ENCODE data around the gene OGDH. TPM values are rescaled to one million over a fixed set of nuclear protein-coding genes. Genes with fewer than 3 reads are reported as not detected.
"Not testable (repeated sequence)": the region's sequence is repeated elsewhere in the genome, so short reads cannot be mapped to it uniquely, and the experiment has no call there.

OGDH gene
- total RNA-seq: 10 to 100 TPM; 45.7 to 67.5 (median 46.2) TPM

DNA sequence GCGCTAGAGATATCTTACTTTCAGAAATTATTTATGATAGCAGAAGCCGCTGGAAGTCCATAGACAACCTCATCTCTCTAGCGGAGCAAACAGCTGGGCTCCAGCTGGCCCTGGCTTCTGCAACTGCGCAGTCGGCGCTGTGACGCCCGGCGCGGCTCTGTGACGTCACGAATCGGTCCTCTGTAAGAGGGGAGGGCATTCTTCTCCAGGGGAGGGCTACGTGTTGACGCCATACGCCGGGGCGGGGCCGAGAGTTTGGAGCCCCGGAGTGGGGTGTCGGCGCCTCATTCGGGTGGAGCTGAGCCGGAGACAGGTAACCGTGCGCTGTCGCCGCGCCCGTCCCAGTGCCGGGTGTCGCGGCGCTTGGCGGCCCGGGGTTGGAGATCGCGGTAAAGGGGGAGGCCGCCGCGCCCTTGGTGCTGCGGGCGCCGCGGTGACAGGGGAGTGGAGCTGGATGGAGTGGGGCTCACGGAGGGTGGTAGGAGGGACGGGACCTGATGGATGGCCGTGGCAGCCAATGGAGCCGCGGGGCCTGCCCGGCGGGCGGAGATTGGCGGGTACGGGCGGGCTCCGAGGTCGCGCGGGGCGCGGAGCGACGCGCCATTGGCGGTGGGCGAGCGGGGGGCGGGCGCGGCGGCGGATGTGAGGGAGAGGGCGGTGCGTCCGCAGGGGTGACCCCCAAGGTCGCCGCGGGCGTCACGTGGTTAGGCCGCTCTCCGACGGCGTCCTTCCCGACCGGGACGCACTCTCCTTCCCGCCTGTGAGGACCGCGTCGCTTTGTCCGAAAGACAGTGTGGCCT is at the start of gene OGDH:
Gene OGDH, plus strand, starts transcription at position 287 of the 800 bp plus-strand sequence. CDS start 17,717 bp downstream, outside the sequence.
- H3K4me1 ChIP-seq: no peaks in the 10 kb centered on the region
- TF ChIP-seq POLR2AphosphoS5 (IDR thresholded peaks at IDR 0.05): peak; percentile 94 to 95 (median 94)
- TF ChIP-seq, protein P1, sequence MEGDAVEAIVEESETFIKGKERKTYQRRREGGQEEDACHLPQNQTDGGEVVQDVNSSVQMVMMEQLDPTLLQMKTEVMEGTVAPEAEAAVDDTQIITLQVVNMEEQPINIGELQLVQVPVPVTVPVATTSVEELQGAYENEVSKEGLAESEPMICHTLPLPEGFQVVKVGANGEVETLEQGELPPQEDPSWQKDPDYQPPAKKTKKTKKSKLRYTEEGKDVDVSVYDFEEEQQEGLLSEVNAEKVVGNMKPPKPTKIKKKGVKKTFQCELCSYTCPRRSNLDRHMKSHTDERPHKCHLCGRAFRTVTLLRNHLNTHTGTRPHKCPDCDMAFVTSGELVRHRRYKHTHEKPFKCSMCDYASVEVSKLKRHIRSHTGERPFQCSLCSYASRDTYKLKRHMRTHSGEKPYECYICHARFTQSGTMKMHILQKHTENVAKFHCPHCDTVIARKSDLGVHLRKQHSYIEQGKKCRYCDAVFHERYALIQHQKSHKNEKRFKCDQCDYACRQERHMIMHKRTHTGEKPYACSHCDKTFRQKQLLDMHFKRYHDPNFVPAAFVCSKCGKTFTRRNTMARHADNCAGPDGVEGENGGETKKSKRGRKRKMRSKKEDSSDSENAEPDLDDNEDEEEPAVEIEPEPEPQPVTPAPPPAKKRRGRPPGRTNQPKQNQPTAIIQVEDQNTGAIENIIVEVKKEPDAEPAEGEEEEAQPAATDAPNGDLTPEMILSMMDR (IDR thresholded peaks at IDR 0.05): no peak
- peak; percentile 85 for TF ChIP-seq POLR2A (IDR thresholded peaks at IDR 0.05)
- no peaks in the 10 kb centered on the region for H3K27me3 ChIP-seq
- H3K4me3 ChIP-seq: peak within 1 kb of the TSS; percentile 75 to 88 (median 83)
- H3K36me3 ChIP-seq: no peaks in the 10 kb centered on the region
- intact Hi-C loops (cut with DNase I; ENCODE audit: low total_unique reads): no loop called here
- DNase-seq (ENCODE audit: low spot score in 2 of 2): peak; percentile 98 to 99
- no peaks in the 10 kb centered on the region for H3K9me3 ChIP-seq
- H3K27ac ChIP-seq: peak within 1 kb of the TSS; percentile 98

DNA sequence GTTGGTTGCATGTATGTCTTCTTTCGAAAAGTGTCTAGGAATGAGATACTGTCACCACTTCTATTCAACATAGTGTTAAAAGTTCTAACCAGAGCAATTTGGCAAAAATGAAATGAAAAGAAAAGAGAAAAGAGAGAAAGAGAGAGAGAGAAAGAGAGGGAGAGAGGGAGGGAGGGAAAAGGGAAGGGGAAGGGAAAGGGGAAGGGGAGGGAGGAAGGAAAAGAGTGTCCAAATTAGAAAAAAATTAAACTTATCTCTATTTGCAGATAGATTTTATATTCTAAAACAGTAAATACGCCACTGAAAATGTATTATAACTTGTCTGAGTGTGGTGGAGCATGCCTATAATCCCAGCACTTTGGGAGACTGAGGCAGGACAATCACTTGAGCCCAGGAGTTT is 48.9 kb upstream of the OGDH start:
- no peaks in the 10 kb centered on the region for H3K4me1 ChIP-seq
- TF ChIP-seq, protein P1 (IDR thresholded peaks at IDR 0.05): no peak
- no peak for TF ChIP-seq POLR2AphosphoS5 (IDR thresholded peaks at IDR 0.05)
- no peak for TF ChIP-seq POLR2A (IDR thresholded peaks at IDR 0.05)
- H3K4me3 ChIP-seq: no peak overlapping the region
- H3K27me3 ChIP-seq: no peaks in the 10 kb centered on the region
- no peak overlapping the region for H3K27ac ChIP-seq
- no peaks in the 10 kb centered on the region for H3K36me3 ChIP-seq
- H3K9me3 ChIP-seq: no peaks in the 10 kb centered on the region
- DNase-seq (ENCODE audit: low spot score in 2 of 2): no peak
- intact Hi-C loops (cut with DNase I; ENCODE audit: low total_unique reads): no loop called here

DNA sequence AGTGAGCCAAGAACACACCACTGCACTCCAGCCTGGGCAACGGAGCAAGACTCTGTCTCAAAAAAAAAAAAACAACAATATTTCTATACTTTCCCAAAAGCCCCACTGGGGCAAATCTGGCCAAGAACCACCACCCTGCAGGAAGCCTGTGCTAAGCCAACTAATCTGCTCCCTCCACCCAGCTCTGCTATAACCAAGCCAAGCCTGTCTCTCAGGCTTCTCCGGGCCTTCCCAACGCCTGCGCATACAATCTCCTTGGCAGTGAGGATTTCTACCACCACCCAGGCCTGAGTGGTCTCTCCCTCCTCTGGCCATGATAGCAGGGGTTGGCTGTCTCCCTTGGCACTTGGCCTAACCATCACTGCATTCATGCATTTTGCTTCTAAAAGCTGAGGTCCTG is 46.9 kb upstream of the OGDH start:
- TF ChIP-seq POLR2AphosphoS5 (IDR thresholded peaks at IDR 0.05): no peak
- TF ChIP-seq POLR2A (IDR thresholded peaks at IDR 0.05): no peak
- TF ChIP-seq, protein P1 (IDR thresholded peaks at IDR 0.05): no peak
- no peaks in the 10 kb centered on the region for H3K9me3 ChIP-seq
- H3K27me3 ChIP-seq: no peaks in the 10 kb centered on the region
- H3K36me3 ChIP-seq: no peaks in the 10 kb centered on the region
- intact Hi-C loops (cut with DNase I; ENCODE audit: low total_unique reads): no loop called here
- no peak overlapping the region for H3K4me3 ChIP-seq
- DNase-seq (ENCODE audit: low spot score in 2 of 2): no peak
- H3K4me1 ChIP-seq: no peaks in the 10 kb centered on the region
- H3K27ac ChIP-seq: no peak overlapping the region

DNA sequence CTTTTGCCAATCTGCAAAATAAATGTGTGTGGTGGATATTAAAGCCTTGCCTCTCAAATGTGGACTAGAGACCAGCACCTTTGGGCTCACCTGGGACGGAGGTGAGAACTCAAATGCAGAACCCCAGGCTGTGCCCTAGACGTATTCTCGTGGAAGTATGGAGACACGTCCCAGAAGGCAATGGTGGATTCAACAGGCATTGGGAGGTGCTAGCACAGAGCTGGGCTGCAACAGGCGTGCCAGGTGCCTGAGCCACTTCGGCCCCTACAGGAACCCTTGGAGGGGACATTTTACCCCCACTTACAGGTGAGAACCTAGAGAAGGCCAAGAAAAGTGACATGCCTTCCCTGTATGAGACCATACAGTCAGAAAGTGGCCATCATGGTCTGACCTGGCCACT is 44.9 kb upstream of the OGDH start:
- H3K27ac ChIP-seq: no peak overlapping the region
- no peaks in the 10 kb centered on the region for H3K9me3 ChIP-seq
- H3K36me3 ChIP-seq: no peaks in the 10 kb centered on the region
- intact Hi-C loops (cut with DNase I; ENCODE audit: low total_unique reads): loop anchor here (10.0 kb wide), 1 partner anchor 1083 kb away; no protein-coding TSS in a partner anchor
- no peaks in the 10 kb centered on the region for H3K4me1 ChIP-seq
- no peaks in the 10 kb centered on the region for H3K27me3 ChIP-seq
- DNase-seq (ENCODE audit: low spot score in 2 of 2): no peak
- no peak overlapping the region for H3K4me3 ChIP-seq
- no peak for TF ChIP-seq POLR2AphosphoS5 (IDR thresholded peaks at IDR 0.05)

DNA sequence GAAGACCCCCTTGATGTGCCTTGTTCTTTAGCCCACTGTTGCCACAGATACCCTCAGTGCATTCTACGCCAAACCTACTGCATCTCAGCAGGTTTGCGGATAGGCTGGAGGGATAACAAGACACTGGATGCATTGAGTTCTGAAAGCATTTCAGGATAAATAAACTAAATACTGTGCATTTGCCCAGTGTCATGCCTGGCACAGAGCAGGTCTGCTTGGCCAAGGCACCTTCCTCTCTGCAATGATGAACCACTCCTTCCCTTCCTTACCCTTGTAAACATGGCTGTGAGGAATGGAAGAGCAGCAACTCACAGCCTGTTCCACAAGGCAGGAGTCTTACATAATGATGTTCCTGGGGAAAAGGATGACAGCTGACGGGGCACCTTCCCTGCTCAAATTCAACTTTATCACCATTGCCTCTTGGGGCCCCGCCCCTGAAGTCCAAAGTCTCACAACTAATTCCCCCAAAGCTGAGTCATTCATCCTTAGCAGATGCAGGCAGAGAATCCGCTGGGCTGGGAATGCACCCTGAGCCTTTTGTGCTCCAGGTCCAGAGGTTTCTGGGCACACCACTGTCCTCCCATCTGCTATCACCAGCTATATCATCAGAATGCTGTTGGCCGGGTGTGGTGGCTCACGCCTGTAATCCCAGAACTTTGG is 44.3 kb upstream of the OGDH start:
- H3K27me3 ChIP-seq: no peaks in the 10 kb centered on the region
- H3K4me1 ChIP-seq: no peaks in the 10 kb centered on the region
- intact Hi-C loops (cut with DNase I; ENCODE audit: low total_unique reads): loop anchor here (10.0 kb wide), 1 partner anchor 1083 kb away; no protein-coding TSS in a partner anchor
- H3K9me3 ChIP-seq: no peaks in the 10 kb centered on the region
- TF ChIP-seq, protein P1 (IDR thresholded peaks at IDR 0.05): no peak
- TF ChIP-seq POLR2AphosphoS5 (IDR thresholded peaks at IDR 0.05) (no peak), POLR2A (IDR thresholded peaks at IDR 0.05) (no peak)
- no peaks in the 10 kb centered on the region for H3K36me3 ChIP-seq
- DNase-seq (ENCODE audit: low spot score in 2 of 2): no peak
- H3K4me3 ChIP-seq: no peak overlapping the region
- H3K27ac ChIP-seq: no peak overlapping the region

DNA sequence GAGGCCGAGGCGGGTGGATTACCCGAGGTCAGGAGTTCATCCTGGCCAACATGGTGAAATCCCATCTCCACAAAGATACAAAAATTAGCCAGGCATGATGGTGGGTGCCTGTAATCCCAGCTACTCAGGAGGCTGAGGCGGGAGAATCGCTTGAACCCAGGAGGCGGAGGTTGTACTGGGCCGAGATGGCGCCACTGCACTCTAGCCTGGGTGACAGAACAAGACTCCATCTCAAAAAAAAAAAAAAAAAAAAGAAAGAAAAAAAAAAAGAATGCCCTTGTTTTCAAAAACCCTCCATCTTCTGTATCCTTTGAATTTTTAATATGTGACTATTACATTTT is 43.8 kb upstream of the OGDH start:
- DNase-seq (ENCODE audit: low spot score in 2 of 2); H3K4me1 ChIP-seq; H3K9me3 ChIP-seq; H3K36me3 ChIP-seq; H3K27me3 ChIP-seq; H3K4me3 ChIP-seq; H3K27ac ChIP-seq: not testable (repeated sequence)
- intact Hi-C loops (cut with DNase I; ENCODE audit: low total_unique reads): loop anchor here (10.0 kb wide), 1 partner anchor 1082 kb away; no protein-coding TSS in a partner anchor

All from breast epithelium (tissue), 4 donors.